Lower leg skin (tissue), 3 donors: ENCODE data around the gene OR10P1.

Experiments used
- POLR2A ChIP-seq, 2 donors: fragments of 450-650 bp; IDR thresholded peaks; one replicate each; pipeline ENCODE4 v1.6.1; 2016 to 2017; ENCODE audit warnings: antibody characterized with exemption in 2 of 2, mild to moderate bottlenecking in 1 of 2, moderate library complexity in 1 of 2
- TF ChIP-seq, protein P1 (sequence below), 3 donors: fragments of 450-650 bp; IDR thresholded peaks; one replicate each; pipeline ENCODE4 v1.5.1; 2016; ENCODE audit warnings: antibody characterized with exemption in 3 of 3, mild to moderate bottlenecking in 3 of 3, moderate library complexity in 2 of 3

- TF ChIP-seq POLR2A (IDR thresholded peaks at IDR 0.05): no peak
- TF ChIP-seq, protein P1, sequence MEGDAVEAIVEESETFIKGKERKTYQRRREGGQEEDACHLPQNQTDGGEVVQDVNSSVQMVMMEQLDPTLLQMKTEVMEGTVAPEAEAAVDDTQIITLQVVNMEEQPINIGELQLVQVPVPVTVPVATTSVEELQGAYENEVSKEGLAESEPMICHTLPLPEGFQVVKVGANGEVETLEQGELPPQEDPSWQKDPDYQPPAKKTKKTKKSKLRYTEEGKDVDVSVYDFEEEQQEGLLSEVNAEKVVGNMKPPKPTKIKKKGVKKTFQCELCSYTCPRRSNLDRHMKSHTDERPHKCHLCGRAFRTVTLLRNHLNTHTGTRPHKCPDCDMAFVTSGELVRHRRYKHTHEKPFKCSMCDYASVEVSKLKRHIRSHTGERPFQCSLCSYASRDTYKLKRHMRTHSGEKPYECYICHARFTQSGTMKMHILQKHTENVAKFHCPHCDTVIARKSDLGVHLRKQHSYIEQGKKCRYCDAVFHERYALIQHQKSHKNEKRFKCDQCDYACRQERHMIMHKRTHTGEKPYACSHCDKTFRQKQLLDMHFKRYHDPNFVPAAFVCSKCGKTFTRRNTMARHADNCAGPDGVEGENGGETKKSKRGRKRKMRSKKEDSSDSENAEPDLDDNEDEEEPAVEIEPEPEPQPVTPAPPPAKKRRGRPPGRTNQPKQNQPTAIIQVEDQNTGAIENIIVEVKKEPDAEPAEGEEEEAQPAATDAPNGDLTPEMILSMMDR (IDR thresholded peaks at IDR 0.05): no peak
Measured at GRCh38 chr12:55682087-55682796, 45.5 kb downstream of the OR10P1 start.
